Measurements from ENCODE around the gene TSEN15.

DNA sequence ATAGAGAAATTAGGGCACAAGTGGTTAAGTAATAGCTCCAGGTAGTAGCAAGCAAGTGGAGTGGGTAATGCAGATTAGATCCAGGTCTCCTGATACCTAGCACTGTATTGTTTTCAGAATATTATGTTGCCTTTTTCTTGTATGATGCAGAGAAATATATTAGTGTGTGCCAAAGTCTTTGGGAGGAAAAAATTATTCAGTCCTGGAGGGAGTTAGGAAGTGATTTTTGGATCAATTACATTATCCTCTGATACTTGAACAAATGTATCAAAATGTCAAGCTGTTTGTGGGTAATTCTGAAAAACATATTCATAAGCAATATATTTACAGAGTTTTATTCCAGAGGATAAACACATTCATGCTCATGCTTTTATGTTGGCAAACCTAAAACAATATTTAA is 28.8 kb downstream of the TSEN15 start:
- TF ChIP-seq POLR2A (IDR thresholded peaks at IDR 0.05): no peak
- TF ChIP-seq, protein P1, sequence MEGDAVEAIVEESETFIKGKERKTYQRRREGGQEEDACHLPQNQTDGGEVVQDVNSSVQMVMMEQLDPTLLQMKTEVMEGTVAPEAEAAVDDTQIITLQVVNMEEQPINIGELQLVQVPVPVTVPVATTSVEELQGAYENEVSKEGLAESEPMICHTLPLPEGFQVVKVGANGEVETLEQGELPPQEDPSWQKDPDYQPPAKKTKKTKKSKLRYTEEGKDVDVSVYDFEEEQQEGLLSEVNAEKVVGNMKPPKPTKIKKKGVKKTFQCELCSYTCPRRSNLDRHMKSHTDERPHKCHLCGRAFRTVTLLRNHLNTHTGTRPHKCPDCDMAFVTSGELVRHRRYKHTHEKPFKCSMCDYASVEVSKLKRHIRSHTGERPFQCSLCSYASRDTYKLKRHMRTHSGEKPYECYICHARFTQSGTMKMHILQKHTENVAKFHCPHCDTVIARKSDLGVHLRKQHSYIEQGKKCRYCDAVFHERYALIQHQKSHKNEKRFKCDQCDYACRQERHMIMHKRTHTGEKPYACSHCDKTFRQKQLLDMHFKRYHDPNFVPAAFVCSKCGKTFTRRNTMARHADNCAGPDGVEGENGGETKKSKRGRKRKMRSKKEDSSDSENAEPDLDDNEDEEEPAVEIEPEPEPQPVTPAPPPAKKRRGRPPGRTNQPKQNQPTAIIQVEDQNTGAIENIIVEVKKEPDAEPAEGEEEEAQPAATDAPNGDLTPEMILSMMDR (IDR thresholded peaks at IDR 0.05): no peak

Data from suprapubic skin (tissue), 3 donors.